Activated CD4-positive, CD25-positive, alpha-beta regulatory T cell treated with anti-CD3 and anti-CD28 coated beads, Interleukin-2, amount 50 U/mL, for 72 hours (primary cell): ENCODE results near the gene THBD.
"Not testable (repeated sequence)": the region's sequence is repeated elsewhere in the genome, so short reads cannot be mapped to it uniquely, and the experiment has no call there.

Experiments used
- DNase-seq: peaks from one replicate; pipeline ENCODE4 v3.0.0; 2021

The THBD gene

DNA sequence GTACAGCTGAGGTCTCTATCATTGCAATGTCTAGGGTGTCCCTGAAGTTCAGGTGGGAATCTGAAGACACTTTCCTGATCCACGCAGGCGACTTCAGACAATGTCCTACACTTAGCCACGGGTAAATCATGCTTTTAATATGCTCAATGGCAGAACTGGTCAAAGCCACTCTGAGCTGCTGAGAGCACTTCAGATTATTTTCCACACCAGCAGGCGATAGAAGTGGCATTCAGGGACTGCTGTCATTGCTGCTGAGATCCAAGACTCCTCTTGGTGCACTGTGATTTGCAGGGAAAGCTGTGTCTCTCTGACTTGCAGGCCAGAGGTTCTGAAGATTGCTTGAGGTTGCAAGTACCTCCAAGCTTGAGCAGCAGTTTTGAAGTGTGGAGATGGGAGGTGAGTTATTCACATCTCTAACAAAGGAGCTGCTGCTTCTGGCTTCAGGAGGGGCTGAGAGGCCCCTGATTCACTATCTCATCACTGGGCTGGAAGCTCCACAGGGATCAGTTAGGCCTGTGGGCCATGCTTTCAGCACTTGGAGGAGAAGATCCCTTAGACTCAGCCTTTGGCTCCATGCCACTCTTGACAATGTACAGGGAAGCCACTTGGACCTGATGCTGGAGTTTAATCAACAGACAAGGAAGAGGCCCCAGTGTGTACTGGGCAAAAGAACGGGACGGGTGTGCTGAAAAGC lies 17.3 kb downstream of the THBD start:
- DNase-seq, result no peak

DNA sequence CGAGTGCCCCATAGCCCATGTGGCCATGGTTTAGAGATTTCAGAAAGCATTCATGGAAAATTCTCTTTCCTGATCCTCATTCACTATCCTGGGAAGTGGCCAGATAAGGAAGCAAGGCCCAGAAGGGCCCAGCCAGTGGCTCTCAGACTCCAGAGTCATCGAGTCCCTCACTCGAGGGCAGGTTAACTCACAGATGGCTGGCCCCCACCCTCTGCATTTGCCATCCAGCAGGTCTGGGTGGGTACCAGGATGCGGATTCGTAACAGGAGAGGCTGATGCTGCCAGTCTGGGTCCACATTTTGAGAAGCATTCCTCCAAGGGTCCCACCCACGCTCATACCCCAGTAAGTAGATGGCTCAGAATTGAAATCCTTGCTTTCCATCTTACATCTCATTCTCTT lies 18.1 kb downstream of the THBD start:
- DNase-seq, result no peak

DNA sequence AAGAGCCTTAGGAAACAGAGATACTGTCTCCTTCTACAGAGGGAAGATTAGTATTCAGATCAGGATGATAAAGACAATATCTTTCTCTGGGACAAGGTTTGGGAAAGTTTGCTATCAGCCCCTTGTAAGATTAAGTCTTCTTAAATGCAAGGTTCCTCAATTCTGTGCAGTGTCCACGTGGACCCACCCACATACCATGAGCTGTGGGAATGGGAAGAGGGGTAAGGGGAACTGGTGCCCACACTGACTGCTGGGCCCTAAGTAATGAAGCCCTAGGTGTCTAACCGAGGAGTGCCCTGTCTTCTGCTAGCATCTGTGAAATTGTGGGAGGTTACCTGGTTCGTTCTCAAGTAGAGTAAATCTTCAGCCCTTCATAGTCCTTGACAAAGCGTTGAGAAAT lies 20.1 kb downstream of the THBD start:
- no peak for DNase-seq

DNA sequence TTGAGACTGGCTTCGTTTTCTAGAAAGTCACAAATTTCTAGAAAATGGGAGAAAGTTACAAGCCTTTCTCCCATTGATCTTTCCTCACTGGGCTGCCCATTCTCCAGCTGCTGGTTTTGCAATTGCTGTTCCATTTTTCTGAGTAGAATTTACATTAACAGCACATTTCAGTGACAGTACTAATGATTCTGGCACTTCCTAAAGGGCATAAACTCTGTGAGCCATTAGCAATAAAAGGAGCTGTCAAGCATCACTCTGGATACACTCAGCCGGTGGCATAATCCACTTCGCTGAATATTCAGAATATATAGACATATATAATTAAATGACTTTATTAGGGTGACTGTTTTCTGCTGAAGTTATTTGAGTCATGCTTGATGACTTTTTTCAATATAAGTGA lies 21.1 kb downstream of the THBD start:
- no peak for DNase-seq

DNA sequence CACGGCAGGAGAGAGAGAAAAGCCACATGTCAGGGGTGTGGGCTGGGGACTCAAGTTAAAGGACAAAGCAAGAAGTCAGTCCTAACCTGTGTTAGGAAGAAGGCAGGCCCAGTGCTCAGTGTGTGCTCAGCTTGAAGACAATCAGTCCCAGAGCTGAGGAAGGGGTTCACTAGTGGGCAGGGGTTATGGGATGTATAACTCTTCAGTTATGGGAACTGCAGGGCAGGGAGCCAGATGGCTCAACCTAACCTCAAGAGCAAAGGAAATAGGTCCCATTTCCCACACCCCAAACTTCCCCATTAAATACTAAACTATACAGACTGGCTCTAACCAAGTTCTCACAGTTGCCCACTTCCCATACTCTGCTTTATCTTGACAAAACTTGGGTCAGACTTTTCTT lies 21.8 kb downstream of the THBD start:
- DNase-seq, result no peak

DNA sequence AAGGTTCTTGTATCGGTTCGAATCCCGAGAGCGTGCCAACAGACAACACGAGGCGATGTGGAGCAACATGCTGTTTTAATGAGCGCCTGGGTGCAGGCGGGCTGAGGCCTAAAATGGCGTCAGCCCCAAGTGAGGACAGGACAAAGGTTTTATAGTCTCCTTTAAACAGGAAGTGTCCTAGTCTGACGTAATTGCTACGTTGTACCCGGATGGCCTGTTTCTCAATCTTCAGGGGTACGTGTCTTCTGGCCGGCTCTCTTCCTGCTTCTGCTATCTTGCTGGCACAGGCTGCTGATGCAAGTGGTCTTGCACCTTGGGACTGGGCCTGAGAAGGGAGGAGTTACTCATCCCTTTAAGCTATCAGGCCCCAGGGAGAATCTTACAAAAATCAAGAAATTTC lies 24.0 kb downstream of the THBD start:
- DNase-seq, result not testable (repeated sequence)

DNA sequence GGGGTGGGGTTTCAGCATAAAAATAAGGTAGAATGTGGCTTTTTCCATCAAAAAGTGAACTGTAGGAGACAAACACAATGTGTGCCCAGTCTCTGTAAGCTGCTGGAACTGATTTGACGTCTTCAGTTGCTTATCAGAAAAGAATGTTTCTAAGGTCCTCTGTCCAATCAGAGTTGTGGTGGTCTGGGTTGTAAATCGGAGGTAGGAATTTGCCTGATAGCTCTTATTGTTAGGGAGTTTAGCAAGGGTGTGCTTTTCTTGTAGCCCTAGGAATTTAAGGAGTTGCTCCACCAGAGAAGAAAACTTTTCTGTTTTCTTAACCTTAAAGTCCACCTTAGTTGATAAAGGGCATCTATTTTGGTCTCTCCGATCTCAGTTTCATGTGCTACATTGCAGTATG lies 24.8 kb downstream of the THBD start:
- DNase-seq, result no peak

DNA sequence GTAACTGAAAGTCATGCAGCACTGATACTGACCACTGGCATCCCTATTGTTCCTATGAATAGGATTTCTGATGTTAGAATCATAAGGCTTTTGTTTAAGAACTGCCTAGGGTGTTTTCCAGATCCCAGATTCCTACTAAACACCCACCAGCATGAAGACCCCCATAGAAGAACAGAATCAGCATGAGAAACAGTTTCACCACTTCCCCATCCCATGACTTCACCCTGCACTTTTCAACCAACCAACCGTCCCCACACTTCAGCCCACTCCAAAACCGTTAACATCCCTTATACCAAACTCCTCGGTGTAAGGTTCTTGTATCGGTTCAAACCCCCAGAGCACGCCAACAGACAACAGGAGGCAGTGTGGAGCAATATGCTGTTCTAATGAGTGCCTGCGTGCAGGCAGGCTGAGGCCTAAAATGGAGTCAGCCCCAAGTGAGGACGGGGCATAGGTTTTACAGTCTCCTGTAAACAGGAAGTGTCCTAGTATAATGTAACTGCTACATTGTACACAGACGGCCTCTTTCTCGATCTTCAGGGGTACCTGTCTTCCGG lies 25.8 kb downstream of the THBD start:
- DNase-seq, result no peak

DNA sequence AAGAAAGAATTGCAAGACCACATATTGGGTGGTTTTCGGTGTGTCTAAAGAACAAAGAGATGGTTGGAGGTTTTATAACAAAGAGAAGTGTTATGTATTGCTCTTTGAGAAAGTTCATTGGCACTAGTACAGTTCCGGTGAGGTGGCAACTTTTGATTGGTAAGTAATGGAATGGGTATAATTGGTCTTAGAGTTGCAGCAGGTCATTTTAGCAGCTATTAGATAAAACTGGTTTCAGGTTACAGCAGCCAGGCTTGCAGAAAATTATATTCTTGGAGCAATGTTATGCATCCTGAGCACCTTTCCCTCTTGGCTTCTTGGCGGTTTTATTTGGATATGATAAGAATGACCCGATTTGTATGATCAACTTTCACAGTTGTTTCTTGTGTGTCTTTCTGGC lies 26.6 kb downstream of the THBD start:
- no peak for DNase-seq

DNA sequence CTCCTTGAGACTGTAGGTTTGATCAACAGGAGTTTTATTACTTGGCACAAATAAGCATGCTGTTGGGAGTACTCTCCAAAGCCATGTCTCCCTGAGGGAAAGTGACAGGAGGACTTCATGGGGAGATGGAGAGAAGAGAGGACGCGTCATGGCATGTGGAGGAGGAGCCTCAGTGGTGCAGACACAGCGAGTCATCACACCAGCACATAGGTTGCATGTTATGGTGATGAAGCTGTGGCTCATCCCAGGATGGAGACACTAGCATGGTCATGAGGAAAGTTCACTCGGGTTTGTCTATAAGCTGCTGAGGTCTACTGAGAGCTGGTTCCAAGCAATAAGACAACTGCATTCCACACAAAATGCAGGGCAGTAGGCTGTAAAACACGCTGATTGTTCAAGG lies 27.5 kb downstream of the THBD start:
- DNase-seq, result no peak

DNA sequence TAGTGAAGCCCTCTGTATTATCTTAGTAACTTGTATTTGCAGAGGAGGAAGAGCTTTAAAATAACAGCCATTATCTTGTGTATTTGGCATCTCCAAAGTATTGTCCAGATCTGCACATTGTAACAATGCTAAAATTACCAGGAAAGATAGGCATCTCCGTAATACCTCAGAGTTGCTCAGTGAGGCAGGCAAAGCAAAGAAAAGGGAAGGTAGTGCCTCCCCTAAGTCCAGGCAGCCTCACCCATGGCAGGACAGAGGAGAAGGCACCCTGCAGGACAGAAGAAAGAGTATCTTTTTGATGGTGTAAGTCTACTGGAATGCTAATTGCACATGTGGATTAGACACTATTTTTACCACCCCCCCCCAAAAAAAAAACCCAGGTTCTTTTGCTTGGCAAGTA lies 27.9 kb downstream of the THBD start:
- no peak for DNase-seq

DNA sequence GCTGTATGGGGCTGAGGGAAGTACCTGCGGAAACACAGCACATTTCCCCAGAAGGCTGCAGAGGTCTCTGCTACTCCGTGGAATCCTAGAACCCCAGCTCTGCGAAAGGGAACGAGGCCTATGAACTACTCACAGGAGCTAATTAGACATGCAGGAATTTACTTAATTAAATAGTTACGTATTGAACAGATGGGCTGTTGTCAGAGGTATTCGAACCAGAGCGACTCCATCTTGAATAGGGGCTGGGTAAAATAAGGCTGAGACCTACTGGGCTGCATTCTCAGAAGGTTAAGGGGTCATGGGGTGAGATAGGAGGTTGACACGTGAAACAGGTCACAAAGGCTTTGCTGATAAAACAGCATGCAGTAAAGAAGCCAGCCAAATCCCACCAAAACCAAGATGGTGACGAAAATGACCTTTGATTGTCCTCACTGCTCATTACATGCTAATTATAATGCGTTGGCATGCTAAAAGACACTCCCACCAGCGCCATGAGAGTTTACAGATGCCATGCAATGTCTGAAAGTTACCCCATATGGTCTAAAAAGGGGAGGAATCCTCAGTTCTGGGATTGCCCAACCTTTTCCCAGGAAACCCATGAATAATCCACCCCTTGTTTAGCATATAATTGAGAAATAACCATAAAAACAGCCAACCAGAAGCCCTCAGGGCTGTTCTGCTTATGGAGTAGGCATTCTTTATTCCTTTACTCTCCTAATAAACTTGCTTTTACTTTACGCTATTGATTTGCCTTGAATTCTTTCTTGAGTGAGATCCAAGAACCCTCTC lies 29.0 kb downstream of the THBD start:
- DNase-seq, result no peak

DNA sequence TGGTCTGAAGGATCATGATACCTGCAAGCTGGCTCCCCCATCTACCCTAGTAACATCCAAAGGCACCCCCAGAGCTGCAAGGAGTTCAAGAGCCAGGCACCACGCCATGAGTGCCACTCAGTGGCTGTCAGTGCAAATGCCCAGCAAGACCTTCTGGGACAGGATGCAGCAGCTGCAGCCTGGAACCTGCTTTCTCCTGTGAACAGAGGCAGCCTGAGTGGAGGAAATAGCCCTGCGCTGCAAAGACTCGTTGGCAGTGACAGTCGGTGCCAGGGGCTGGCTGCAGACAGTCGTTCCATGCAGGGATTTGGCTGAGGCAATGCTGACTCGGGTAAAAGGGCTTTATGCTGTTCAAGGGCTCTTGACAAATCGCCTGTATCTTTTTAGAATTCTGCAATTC lies 30.1 kb downstream of the THBD start:
- no peak for DNase-seq

DNA sequence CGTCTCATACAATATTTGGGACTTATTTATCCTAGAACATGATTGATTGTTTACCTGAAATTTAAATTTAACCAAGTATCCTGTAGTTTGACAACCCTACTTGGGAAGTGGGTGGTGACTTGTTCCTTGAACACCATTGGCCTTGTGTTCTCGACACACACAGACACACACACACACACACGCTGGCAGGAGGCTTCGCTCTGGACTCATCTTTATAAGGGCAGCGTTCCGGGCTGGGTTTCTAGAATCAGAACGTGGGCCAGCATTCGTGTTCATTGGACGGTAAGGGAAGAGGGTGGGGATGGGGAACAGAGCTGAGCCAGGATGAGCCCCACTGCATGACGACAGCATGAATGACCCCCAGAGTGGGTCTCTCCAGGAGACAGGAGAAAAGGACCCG lies 30.5 kb downstream of the THBD start:
- DNase-seq, result no peak

DNA sequence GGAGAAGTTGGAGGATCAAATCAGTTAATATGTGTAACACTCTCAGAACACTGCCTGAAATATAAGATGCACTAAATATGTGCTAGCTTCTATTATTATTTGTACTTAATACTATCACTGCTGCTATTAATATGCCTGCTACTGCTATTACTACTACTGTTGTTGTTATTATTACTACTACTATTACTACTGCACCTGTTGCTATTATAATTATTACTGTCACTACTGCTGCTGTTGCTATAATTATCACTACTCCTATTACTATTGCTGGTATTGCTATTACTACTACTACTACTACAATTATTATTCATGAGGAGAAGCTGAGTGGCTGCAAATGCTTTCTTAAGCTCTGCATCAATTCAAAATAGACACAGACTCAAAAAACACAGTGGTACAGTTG lies 31.0 kb downstream of the THBD start:
- DNase-seq, result no peak

DNA sequence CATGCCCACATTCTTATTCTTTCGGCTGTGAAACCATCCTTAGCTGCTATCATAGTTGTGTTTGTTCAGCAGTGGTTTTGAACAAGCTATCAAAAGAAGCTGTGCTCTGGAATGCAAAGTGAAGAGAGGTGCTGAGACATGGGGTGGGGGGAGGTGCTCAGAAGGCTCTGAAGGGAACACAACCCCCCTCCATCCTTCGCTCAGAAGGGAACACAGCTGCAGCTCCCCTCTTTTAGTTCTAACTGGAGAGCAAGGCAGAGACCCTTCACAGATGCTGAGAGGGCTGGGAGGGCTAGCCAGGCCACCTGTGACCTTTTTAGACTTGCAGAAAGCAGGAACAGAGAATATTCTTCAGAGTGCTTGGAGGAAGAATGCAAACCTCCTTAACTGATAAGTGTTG lies 32.0 kb downstream of the THBD start:
- DNase-seq, result no peak

DNA sequence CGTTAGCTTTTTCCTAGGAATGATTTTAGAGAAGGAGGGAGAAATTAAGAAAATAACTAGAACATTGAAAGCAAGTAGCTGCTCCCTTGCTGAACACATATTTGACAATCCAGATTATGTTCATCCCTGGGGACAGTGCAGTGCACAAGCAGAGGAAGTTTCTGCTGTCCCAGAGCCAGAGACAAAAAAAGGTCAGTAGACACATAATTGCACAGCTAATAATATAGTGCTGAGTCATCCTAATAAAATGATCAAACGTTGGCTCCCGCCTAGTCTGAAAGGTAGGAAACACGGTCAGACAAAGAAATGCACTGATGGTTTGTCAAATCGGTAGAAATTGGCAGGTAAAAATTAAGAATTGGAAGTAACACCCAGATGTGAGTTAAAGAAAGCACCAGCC lies 36.0 kb downstream of the THBD start:
- DNase-seq, result no peak

DNA sequence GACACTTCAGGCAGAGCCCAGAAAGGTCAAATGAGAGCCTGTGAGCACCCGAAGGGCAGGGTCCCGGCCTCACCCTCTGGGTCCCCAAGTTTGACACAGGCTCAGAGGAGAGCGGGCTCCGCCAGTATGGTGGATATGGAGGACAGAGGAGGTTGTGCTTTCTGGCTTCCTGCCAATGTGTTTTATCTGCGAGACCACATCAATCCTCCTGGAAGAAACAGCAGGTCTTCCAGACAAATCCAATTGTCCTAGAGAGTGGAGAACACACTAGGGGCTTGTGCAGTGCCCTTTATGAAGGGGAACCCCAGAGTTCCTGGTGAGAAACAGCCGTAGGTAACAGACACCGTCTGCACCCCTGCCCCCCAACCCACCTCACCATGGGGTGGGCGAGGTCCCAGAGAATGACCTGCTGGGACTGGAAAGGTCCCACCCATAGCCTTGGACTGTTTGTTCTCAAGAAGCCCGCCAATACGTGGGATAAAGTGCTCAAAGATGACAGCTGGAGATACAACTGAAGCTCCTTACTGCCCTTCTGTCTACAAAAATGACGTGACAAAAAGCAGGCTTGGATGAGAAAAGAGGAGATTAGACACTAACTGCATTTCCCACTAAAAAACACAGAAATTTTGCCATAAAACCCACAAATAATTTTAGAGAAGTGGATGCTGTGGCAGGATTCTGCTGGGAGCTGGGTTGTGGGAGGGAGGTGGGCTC lies 38.3 kb downstream of the THBD start:
- no peak for DNase-seq

DNA sequence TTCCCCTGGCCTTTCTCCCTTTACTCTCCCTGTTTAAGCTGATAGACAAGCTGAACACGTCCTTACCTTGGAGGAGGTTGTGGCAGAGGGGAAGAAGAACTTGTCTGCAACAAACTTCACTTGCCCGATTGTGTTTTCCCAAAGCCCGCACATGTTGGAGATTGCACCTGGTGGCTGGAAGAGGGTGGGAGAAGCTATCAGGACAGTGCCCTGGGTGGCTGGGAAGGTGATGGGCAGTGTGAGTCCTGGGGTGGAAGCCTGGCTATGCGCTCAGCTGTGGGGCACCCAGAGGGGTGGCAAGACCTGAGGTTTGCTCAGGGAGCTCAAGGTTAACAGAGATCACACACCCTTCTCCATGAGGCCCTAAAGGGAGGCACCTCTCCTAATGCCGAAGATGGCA lies 39.4 kb downstream of the THBD start:
- no peak for DNase-seq

DNA sequence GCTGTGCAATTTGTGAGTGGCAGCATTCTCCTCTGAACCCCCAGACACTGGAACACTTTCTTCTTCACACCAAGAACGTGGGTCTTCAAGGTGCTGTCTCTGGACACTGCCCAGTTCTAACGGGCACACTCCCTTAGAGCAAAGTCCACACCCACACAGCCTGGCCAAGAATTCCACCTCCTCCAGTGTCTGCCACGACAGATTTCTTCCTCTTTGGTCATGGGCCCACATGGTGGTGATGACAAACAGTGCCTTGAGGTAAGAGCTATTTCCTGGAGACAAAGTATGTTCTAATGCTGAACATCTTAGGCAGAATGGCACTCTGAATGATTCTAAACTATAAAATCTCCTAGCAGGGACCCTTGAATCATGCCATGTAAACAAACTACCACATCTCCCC lies 39.8 kb downstream of the THBD start:
- DNase-seq, result no peak

DNA sequence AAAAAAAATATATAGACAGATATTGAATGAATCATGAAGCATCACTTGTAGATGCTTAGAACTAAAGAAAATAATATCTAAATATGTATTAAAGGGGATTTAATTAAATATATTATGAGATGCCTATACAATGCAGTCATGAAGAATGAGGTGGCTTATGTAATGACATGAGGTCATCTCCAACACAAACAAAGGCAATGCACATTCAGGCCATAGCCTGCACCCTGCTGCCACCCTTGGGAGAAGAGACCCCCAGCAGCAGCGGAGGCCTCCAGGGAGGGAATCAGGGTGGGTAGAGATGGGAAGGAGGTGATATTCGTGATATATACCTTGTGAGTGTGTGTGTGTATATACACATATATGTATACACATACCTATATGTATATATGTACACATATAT lies 40.8 kb downstream of the THBD start:
- no peak for DNase-seq

DNA sequence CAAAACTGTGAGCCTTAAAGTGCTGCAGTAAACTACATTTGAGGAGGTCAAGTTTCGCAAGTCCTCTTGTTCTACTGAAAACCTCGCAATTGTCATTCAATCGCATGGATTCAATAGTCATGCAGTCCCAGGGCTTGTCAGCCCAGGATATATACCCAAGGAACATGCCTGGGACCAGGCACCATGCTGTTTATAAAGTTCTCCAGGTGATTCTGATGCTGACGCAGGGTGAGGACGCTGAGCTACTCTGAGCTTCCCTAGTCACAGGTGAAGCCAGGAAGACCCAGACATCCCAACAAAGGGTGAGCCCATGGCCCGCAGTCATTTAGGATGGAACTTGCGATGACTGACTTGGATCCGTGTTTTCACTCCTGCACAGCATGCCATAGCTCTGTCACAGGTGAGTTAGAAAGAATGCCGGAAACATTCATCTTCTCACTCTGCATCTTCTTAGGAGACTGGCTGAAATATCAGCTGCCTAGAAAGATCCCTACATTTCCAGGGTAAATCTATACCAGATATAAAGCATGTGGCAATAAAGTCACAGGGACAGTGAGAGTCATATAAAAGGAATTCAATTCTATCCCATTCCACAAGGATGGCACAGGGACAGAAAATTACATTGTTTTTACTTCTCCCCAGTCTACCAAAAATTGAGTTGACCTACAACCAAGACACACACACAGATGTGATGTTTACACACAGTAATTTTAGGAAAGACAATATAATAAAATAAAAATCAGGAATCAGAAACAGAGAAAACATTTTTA lies 41.4 kb downstream of the THBD start:
- no peak for DNase-seq

DNA sequence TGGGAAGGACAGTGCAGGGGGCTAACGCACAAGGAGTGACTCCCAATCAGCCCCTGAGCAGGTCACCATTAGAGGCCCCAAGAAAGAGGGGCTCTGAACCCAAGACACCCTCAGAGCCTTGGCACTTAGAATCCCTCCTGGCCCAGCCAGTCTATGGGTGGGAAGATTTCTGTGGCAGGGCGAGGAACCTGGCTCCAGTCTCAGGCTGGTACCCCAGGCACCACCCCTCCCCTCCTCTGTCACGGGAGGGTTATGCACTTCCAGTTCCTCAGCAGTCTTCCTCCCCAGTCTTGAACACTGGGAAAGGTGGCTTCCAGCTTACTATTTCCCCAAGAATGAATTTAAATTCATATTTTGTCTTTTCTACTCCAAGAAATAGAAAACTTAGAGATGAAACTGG lies 42.0 kb downstream of the THBD start:
- no peak for DNase-seq
